Osteocyte (in vitro differentiated cells): ENCODE measurements around the gene ATP6V1C2. TPM values are rescaled to one million over a fixed set of nuclear protein-coding genes. Genes with fewer than 3 reads are reported as not detected.
A peak's percentile ranks its signal among the peaks of the same experiment; 100 is the strongest.
"Not testable (repeated sequence)": the region's sequence is repeated elsewhere in the genome, so short reads cannot be mapped to it uniquely, and the experiment has no call there.

Experiments
- DNase-seq: peaks from one replicate; pipeline ENCODE4 v3.0.0; 2021; ENCODE audit warnings: mixed read lengths; ENCODE audit not compliant: unreplicated experiment; ENCODE audit errors: extremely low spot score
- H3K27ac Mint-ChIP-seq: one replicate; pipeline ENCODE4 v1.8.0; 2021; ENCODE audit warnings: mild to moderate bottlenecking, mixed read lengths; ENCODE audit not compliant: unreplicated experiment
- H3K27me3 Mint-ChIP-seq: one replicate; pipeline ENCODE4 v1.8.0; 2021; ENCODE audit warnings: mixed read lengths; ENCODE audit not compliant: unreplicated experiment
- H3K36me3 Mint-ChIP-seq: one replicate; pipeline ENCODE4 v1.8.0; 2021; ENCODE audit warnings: mixed read lengths; ENCODE audit not compliant: unreplicated experiment
- H3K4me1 Mint-ChIP-seq: one replicate; pipeline ENCODE4 v1.8.0; 2021; ENCODE audit warnings: mixed read lengths; ENCODE audit not compliant: unreplicated experiment
- H3K4me3 Mint-ChIP-seq: one replicate; pipeline ENCODE4 v1.8.0; 2021; ENCODE audit warnings: mild to moderate bottlenecking, moderate library complexity, mixed read lengths; ENCODE audit not compliant: unreplicated experiment
- H3K9me3 Mint-ChIP-seq: one replicate; pipeline ENCODE4 v1.8.0; 2021; ENCODE audit warnings: mixed read lengths; ENCODE audit not compliant: unreplicated experiment
- CTCF ChIP-seq: fragments of 200-600 bp; sonication (generic); IDR thresholded peaks from 2 replicates; pipeline ENCODE4 v1.5.0; 2021; ENCODE audit warnings: antibody characterized with exemption, mild to moderate bottlenecking, moderate library complexity
- total RNA-seq: library from RNA; stranded (reverse); gene quantifications from 2 replicates; pipeline ENCODE4 v1.2.1, GENCODE V29; 2021

ATP6V1C2 gene
- total RNA-seq, 1 donor from 2014 or later = not detected

GRCh38 chr2:10802657-10803056 lies 81.2 kb downstream of the ATP6V1C2 start:
- no peaks in the 10 kb centered on the region for H3K9me3 Mint-ChIP-seq
- no peak for TF ChIP-seq CTCF
- no peak overlapping the region for H3K4me3 Mint-ChIP-seq
- H3K27ac Mint-ChIP-seq = no peak overlapping the region
- H3K36me3 Mint-ChIP-seq = peaks cover 16% of the 10 kb centered on the region
- DNase-seq = no peak
- no peaks in the 10 kb centered on the region for H3K4me1 Mint-ChIP-seq
- no peaks in the 10 kb centered on the region for H3K27me3 Mint-ChIP-seq

GRCh38 chr2:10805990-10806389 lies 84.6 kb downstream of the ATP6V1C2 start:
- not testable (repeated sequence) for H3K27ac Mint-ChIP-seq, H3K4me3 Mint-ChIP-seq, H3K9me3 Mint-ChIP-seq, DNase-seq, H3K36me3 Mint-ChIP-seq, H3K27me3 Mint-ChIP-seq
- H3K4me1 Mint-ChIP-seq = peaks cover 17% of the 10 kb centered on the region

DNA sequence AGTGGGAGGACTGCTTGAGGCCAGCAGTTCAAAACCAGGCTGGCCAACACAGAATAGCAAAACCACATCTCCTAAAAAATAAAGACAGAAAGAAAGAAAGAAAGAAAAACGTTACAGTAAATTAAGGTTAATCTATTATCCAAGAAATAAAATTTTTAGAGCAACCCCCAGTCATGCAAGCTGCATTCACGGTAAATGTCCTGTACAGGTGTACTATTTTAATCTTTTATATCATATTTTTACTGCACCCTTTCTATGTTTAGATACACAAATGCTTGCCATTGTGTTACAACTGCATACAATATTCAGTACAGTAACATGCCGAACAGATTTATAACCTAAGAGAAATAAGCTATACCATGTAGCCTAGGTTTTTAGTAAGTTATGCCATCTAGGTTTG lies 85.1 kb downstream of the ATP6V1C2 start:
- Mint-ChIP-seq H3K27ac (no peak overlapping the region), H3K4me1 (peaks cover 23% of the 10 kb centered on the region), H3K27me3 (no peaks in the 10 kb centered on the region), H3K4me3 (no peak overlapping the region), H3K9me3 (no peaks in the 10 kb centered on the region), H3K36me3 (peaks cover 5% of the 10 kb centered on the region)
- no peak for TF ChIP-seq CTCF
- DNase-seq = no peak

DNA sequence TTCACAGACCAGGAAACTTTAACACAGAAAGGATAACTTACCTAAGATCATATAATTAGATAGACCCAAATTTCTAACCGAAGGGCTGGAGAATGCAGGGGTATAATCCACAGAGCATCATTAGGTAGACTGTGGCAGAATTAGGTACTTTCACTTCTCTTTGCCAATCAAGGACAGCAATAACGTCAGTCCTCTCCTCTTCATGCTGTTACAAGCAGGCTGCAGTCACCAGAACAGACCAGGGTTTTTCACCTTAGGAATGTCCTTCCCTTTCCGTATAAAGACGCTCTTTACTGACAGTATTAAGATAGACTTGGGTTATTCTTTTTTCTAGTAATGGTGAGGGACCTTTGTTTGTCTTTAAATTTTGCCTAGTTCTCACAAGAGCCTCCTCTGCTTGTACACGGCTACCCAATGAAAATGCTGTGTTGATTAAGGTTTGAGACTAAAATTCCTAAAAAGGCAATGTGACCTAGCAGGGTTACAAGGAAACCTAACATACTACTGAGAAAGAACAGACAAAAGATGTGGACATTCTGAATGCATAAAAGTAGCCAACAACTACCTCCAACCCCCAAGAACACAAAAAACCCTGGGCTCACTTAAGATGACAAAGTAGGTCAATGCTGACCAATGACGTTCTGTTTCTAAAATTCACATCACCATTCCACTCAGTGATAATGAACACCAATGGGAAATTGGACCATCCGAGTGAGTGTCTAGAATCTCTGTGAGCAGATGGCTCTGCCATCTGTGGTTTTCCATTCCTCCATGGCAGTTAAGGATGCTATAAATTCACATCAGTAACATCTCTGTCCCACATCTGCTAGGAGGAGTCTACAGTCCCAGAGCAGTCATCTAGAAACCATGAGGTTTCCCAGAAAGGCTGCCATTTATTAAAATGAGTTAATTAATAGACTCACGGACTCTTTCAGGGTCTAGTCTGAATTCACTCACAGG lies 89.1 kb downstream of the ATP6V1C2 start:
- DNase-seq = no peak
- no peaks in the 10 kb centered on the region for H3K9me3 Mint-ChIP-seq
- H3K27ac Mint-ChIP-seq = peak overlapping the region; percentile 89
- H3K27me3 Mint-ChIP-seq = no peaks in the 10 kb centered on the region
- peak overlapping the region; percentile 89 for H3K4me3 Mint-ChIP-seq
- H3K36me3 Mint-ChIP-seq = no peaks in the 10 kb centered on the region
- TF ChIP-seq CTCF = no peak
- H3K4me1 Mint-ChIP-seq = peaks cover 37% of the 10 kb centered on the region

GRCh38 chr2:10811517-10811916 lies 90.1 kb downstream of the ATP6V1C2 start:
- H3K27me3 Mint-ChIP-seq = no peaks in the 10 kb centered on the region
- DNase-seq = no peak
- peak overlapping the region; percentile 89 for H3K27ac Mint-ChIP-seq
- TF ChIP-seq CTCF = no peak
- no peaks in the 10 kb centered on the region for H3K36me3 Mint-ChIP-seq
- peak overlapping the region; percentile 89 for H3K4me3 Mint-ChIP-seq
- H3K9me3 Mint-ChIP-seq = no peaks in the 10 kb centered on the region
- H3K4me1 Mint-ChIP-seq = peaks cover 37% of the 10 kb centered on the region
